ENCODE data around the gene LDLR. TPM values are rescaled to one million over a fixed set of nuclear protein-coding genes. Genes with fewer than 3 reads are reported as not detected.

LDLR gene
- total RNA-seq (2014; rRNA removed; shearing (Covaris generic)), result 53.6 and 67.8 TPM in 2 replicates
- 24.2 and 28.5 TPM in 2 replicates for polyA plus RNA-seq (2015; cell fraction: cytosol; rRNA removed)
- 89.9 and 96.1 TPM in 2 replicates for polyA plus RNA-seq (2015; cell fraction: nucleus; rRNA removed)

DNA sequence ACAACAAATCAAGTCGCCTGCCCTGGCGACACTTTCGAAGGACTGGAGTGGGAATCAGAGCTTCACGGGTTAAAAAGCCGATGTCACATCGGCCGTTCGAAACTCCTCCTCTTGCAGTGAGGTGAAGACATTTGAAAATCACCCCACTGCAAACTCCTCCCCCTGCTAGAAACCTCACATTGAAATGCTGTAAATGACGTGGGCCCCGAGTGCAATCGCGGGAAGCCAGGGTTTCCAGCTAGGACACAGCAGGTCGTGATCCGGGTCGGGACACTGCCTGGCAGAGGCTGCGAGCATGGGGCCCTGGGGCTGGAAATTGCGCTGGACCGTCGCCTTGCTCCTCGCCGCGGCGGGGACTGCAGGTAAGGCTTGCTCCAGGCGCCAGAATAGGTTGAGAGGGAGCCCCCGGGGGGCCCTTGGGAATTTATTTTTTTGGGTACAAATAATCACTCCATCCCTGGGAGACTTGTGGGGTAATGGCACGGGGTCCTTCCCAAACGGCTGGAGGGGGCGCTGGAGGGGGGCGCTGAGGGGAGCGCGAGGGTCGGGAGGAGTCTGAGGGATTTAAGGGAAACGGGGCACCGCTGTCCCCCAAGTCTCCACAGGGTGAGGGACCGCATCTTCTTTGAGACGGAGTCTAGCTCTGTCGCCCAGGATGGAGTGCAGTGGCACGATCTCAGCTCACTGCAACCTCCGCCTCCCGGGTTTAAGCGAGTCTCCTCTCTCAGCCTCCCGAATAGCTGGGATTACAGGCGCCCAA, at the start of gene LDLR:
TSS of gene LDLR (plus strand) at position 210 of the 760 bp plus-strand sequence. CDS start at position 296, 86 bp downstream.
- peak; percentile 89 for DNase-seq (ENCODE audit: low read depth)

- no peak for DNase-seq (ENCODE audit: low read depth)
Observed at GRCh38 chr19:11041194-11041593, 48.1 kb upstream of the LDLR start.

DNA sequence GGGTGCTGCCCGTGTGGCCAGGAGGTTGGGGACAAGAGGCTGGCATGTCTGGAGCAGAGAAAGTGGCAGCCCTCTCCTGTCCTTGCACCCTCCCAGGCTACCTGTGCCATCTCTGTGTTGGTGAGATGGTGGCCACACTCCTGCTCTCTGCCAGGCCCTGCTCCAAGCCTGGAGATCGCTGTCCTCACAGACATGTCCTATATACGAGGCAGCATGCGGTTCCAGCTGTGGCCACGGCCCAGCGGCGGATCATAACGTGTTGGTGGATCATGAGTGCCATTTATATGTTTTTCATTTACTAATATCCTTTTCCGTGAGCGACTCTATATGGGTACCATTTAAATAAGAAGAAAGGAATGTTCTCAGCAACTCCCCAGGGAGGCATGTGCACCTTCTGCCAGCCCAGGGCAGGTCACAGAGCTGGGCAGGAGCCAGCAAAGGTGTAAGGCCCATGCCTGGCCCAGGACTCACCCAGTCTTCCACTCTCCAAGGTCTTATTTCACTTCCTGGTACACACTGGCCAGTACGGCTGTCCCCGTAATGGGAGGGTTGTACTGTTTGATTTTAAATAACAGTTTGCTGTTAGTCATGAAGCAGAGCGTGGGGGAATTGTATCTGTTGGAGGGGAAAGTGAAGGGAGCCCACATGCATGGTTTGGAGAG, 47.2 kb upstream of the LDLR start:
- DNase-seq (ENCODE audit: low read depth), result no peak

DNA sequence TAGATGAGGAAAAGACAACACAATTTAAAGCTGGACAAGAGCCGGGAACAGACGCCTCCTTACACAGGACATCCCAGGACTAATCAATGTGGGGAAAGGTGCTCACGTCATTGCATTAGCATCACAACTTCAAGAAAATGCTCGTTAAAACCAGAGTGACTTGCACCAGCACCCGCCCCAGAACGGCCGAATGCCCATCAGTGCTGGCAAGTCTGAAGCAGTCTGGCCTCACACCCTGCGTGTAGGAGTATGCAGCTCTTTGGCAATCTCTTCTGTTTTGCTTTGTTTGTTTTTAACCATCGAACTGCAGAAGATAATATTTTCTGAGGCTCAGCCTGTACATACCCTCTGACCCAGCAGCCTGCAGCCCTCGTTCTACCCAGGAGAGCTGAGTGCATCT, 44.8 kb upstream of the LDLR start:
- DNase-seq (ENCODE audit: low read depth), result no peak

DNA sequence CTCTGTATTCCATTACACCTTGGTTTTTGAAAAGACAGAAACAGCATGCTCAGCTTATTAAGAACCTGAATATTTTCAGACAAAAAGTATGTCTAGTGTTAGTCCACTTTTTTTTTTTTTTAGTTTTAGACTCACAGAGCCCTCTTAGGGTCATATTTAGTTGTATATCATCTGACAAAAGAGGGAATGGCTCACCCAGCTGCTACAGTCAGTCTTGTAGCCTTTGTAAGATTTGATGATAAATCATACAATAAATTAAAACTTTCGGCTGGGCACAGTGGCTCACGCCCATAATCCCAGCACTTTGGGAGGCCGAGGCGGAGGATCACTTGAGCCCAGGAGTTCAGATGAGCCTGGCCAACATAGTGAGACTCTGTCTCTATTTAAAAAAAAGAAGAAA, 43.7 kb upstream of the LDLR start:
- DNase-seq (ENCODE audit: low read depth), result no peak

DNA sequence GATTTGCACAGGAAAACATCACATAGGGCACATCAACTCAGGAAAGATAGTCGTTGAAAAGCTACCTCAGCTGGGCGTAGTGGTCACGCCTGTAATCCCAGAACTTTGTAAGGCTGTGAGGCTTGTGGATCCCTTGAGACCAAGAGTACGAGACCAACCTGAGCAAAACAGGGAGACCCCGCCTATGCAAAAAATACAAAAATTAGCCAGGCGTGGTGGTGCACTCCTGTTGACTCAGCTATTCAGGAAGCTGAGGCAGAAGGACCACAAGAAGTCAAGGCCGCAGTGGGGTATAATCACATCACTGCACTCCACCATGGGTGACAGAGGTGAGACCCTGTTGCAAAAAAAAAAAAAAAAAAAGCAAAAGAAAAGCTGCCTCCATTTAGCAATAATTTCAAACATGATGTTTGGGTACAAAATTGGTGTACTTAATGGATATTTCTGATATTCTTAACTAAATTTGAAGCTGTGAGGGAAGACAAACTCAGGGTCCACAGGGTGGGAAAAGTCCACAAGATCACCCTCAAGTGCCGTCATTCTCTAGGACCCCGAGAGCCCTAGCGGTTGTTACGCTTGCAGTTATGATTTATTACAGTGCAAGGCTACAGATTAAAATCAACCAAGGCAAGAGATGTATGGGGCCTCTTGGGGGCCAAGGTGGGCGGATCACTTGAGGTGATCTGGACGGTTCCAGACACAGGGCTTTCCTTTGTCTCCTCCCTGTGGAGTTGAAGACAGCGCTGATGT, 42.5 kb upstream of the LDLR start:
- no peak for DNase-seq (ENCODE audit: low read depth)

DNA sequence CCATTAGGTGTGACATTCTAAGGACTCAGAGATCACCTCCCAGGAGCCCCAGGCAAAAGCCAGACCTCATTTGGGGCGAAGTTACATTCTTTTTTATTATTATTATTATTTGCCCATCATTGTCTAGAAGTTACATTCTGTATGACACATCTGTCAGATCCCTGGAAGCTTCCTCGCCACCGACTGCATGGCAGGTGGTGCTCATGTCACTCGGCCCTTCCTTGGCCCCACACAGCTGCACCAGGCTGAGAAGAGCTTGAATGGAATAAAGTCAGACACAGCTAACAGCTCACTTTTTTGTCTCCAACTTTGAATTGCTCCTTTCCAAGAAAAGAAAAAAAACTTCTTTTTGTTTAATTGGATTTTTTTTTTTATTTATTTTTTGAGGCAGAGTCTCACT, 41.4 kb upstream of the LDLR start:
- DNase-seq (ENCODE audit: low read depth), result no peak

- DNase-seq (ENCODE audit: low read depth), result no peak
Observed at GRCh38 chr19:11050323-11051114, 38.7 kb upstream of the LDLR start.

DNA sequence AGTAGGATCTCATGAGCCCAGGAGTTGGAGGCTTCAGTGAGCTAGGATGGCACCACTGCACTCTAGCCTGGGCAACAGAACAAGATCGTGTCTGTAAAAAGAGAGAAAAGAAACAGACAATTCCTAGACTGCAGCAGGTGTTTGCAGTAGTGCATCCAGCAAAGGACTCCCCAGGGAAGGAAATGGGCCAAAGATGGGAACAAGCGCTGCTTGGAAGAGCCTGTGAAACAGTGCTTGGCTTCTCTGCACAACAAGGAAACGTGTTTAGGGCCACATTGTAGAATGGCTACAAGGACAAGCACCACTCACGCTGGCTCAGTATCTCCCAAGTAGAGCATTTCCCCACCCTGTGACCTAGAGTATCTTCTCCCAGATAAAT, 35.5 kb upstream of the LDLR start:
- DNase-seq (ENCODE audit: low read depth), result no peak

DNA sequence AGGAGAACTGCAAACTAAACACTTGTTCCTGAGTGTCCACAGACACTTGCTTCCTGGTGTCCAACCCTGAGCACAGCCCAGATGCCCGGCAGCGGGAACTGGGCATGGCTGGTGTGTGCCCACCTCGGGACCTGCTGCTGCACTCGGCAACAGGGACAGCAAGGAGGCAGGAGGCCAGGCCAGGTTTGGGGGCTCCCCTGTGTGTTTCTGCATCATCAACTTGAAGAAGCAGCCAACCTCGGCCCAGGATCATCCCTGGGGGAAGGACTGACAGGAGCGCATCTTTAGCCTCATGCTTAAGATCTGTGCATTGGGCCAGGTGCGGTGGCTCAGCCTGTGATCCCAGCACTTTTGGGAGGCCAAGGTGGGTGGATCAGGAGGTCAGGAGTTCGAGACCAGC, 35.1 kb upstream of the LDLR start:
- DNase-seq (ENCODE audit: low read depth), result no peak

DNA sequence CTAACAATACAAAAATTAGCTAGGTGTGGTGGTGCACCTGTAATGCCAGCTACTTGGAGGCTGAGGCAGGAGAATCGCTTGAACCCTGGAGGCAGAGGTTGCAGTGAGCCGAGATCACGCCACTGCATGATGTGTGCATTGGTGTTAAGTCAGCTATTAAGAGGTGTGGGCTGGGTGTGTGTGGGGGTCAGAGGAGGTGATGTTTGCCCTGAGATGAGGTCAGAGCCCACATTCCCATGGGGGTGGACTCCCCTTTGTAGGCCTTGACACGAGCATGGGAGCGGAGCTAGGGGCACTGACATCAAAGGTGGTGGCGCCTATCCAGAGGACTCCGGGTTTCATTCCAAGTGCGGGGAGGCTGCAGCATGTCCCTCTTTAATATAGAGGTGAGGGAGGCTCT, 34.6 kb upstream of the LDLR start:
- no peak for DNase-seq (ENCODE audit: low read depth)

DNA sequence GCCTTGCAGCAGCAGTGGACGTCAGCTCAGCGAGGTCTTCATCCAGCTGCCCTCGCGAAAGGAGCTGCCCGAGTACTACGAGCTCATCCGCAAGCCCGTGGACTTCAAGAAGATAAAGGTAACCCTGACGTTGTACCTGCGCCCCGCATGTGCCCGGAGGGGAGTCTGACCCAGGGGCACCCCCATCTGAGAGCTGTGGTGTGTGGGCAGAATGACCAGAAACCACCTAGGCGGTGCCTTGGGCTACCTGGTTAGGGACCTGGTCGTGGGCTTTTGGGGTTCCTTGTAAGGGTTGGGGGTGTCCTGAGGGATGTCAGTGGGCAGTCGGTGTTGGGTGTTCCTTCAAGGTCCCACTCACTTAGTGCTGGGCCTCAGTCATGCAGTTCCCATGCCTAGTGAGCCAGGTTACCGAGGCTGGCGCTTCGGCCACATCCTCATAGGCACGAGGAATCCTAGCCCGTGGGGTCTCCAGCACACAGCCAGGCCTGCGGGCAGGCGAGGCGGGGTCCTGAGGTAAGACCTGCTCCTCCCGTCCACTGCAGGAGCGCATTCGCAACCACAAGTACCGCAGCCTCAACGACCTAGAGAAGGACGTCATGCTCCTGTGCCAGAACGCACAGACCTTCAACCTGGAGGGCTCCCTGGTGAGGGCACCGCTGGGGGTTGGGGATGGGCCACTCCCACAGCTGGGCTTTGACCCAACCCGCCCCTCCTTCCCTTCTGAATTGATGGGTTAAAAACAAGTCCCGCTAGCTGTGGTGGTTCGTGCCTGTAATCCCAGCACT, 30.8 kb upstream of the LDLR start:
- DNase-seq (ENCODE audit: low read depth), result no peak

- no peak for DNase-seq (ENCODE audit: low read depth)
Observed at GRCh38 chr19:11059511-11060358, 29.5 kb upstream of the LDLR start.

DNA sequence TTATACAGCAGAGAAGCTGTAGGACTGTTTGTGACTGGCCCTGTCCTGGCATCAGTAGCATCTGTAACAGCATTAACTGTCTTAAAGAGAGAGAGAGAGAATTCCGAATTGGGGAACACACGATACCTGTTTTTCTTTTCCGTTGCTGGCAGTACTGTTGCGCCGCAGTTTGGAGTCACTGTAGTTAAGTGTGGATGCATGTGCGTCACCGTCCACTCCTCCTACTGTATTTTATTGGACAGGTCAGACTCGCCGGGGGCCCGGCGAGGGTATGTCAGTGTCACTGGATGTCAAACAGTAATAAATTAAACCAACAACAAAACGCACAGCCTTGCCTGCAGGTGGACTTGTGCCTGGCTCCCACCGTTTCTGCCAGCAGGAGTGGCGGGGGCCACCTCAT, 27.3 kb upstream of the LDLR start:
- no peak for DNase-seq (ENCODE audit: low read depth)

GRCh38 chr19:11063434-11063833, 25.8 kb upstream of the LDLR start:
- no peak for DNase-seq (ENCODE audit: low read depth)

DNA sequence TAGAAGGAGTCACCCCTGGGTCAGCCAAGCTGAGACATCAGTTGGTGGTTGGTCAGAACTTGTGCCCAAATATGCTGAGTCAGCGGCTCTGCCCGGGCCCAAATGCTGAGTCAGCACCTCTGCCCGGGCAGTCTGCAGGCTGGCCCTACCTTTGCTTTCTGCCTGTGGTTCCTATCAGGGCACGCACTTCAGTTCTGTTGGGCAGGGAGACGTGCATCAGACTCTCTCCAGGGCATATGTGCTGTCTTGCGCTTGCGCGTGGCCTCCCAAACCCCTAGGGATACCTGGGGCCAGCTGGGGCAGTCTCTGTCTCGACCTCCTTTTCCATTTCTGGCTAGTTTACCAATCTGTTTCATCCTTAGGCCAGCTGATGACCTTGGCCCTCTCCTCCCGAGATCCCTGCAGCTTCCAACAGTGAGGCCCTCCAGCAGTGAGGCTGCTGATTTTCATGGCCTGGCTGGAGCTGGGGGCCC, 24.4 kb upstream of the LDLR start:
- no peak for DNase-seq (ENCODE audit: low read depth)

DNA sequence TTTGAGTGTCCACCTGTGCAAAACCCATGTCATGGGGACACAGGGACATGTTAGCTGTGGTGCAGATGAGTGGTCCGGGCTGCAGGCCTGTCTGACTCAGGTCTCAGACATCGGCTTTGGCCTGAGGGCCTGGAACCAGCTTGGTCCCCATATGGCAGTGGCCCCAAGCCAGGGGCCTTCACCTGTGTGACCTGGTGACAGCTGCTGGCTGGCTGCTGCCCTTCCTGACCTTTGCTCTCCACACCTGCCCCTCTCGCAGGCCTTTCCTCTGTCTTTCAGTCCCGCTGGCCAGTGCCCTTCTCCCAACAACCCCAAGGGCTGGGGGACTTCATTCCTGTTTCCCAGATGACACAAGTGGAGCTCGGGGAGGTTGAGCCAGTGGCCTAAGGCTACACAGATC, 22.9 kb upstream of the LDLR start:
- no peak for DNase-seq (ENCODE audit: low read depth)

- DNase-seq (ENCODE audit: low read depth), result peak; percentile 43
Observed at GRCh38 chr19:11067356-11068113, 21.7 kb upstream of the LDLR start.

- DNase-seq (ENCODE audit: low read depth), result no peak
Observed at GRCh38 chr19:11069561-11069960, 19.7 kb upstream of the LDLR start.
